HG03565 (cell line): ENCODE measurements around the gene PIK3C2A.

ENCODE experiments used
- ATAC-seq: cut with Tn5 transposase; IDR thresholded peaks from one replicate; pipeline ENCODE4 v1.9.1; 2021; ENCODE audit warnings: mild to moderate bottlenecking, moderate library complexity; ENCODE audit not compliant: unreplicated experiment

PIK3C2A gene

DNA sequence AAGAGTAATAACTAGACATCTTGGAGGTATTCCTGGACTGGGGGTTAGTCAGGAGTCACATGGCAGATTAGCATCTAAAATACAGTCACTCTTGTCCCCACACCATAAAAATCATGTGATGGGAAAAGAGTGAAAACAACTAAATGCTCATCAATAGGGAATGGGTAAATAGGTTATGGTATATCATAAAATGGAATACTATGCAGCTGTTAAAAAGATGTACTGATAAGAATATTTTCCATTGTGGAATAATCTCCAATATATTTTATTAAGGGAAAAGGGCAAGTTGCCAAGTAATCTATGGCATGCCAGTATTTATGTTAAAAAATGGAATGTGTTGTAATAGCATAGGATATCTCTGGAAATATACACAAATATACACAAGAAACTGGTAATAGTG lies 6.6 kb upstream of the PIK3C2A start:
- ATAC-seq, result no peak

DNA sequence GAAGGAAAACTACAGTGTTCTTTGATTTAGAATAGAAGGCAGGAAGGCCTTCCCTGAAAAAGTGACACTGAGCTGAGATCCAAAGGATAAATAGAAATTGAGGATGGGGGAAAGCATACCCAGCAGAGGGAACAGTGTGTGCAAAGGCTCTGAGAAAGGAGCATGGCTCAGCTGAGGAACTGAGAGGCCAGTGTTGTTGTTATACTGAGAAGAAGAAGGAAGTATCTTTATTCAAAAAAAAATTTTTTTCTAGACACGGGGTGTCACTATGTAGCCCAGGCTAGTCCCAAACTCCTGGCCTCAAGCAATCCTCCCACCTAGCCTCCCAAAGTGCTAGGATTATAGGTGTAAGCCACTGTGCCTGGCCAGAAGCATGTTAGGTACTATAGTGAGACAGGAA lies 3.5 kb upstream of the PIK3C2A start:
- no peak for ATAC-seq

DNA sequence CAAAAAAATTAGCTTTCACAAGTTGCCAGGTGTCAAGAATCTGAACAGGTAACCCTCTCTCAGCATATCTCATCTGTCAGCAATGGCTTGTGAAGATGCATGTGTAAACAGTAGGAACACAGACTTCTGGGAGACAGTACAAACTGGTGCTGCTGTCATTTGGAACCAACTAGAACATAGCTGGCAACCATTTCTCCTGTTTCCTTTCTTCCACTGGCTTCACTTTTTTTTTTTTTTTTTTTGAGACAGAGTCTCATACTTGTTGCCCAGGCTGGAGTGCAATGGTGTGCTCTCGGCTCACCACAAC lies 2.1 kb upstream of the PIK3C2A start:
- ATAC-seq, result no peak

DNA sequence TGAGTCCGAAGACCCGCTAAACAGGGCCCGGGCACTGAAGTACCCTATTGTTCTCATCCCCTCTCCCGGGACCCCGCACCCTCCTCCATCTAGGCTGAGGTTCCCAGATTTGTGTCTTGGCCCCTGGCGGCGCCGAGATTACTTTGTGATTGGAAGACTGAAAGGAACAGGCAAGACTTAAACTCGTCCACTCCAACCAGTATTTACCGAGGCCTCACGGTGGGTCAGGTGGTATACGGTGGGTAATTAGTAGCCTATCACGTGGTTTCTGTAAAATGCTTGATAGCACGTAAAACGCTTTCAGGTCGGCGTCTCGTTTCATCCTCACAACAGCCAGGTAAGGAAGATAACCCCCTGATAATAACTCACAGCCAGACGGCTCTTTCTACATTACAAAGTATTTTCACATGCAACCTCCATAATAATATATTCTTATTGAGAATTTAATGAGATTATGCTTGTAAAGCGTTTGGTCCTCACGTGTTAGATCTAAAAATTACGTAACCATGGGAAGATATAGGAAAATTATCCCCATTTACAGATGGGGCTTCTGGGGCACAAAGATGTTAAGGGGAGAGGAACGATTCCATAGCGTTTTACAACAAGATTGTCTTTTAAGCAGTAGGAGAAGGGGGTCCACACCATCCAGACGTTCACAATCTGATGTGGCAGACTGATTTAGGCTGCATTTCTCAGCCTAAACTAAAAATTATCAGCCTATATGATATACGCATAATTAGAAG lies 642 bp upstream of the PIK3C2A start:
- ATAC-seq, result peak; percentile 31

DNA sequence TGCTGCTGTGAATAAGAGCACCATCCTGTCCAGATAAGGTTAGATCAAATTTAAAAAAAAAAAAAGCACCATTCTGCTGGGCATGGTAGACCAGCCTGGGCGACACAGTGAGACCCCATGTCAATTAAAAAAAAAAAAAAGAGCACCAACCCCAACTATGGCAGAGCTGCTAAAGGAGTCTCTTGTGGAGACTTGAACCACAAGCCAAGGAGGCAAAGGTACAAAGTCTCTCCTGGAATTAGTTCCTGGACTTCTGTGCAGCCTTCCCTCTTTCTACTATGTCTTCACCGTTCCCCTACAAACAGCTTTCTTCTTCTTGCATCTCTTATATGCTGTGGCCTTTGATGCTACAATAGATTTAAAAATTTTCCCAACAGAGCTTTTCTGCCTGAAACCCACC lies 1.3 kb downstream of the PIK3C2A start:
- ATAC-seq, result no peak

DNA sequence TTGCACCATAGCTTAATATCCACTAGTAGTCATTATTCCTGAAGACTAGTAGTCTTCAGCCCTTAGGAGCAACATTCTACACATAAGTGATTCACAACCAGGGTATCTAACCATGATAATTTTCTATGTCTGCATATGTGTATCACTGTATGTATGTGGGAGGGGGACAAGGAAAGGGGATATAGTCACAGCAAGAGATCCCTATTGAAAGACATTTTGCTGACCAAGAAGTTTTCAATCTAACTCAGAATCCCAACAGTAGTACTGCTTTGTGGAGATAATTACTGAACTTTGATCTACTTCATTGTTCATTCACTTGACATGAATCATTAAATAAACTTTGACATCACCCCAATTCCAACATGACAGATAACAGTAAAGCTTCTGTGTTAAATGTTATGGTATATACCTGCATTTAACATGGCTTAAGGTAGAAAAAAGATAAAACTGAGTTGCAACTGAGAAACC lies 10.3 kb downstream of the PIK3C2A start:
- ATAC-seq, result no peak

DNA sequence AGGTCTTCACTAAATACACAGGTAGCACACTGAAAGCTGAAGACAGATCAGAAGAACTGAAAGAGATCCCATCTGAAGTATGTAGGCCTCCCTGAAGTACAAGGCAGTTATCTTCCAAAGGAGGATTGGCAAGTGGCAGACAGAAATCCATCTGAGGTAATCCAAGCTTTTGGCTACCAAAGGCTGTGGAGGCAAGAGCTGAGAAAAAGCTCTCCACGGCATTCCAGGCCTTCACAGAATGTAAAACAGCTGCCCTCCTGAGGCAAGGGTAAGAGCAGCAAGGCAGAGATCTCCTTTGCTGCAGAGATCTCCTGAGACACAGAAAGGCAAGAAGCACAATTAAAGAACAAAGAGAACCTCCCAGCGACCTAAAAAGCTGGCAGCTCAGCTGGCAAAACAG lies 19.1 kb downstream of the PIK3C2A start:
- ATAC-seq, result no peak

DNA sequence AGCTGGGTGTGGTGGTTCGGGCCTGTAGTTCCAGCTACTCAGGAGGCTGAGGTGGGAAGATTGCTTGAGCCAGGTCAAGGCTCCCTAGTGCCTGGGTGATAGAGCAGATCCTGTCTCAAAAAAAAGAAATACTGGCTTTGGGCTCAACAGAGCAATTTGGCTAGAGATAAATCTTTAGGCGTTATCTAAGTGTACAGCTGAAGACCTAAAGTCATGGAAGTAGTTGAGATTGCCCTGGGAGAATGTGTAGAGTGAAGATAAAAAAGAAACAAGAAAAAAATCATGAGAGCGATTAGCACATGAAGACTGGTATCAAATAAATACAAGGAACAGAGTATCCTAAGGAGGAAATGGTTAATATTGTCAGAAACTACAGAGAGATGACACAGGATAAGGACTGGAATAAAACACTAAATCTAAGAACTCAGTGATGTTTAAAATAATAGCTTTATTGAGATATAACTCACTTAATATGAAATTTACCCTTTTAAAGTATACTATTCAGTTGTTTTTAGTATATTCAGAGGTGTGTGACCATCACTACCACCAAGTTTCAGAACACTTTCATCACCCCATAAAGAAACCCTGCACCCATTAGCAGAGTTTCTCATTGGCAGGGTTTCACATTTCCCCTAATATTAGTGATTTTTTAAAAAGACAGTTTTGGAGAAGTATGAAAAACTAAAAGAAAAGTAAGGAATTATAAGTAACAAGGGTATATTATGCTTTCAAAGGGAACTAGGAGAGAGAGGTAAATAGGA lies 20.7 kb downstream of the PIK3C2A start:
- ATAC-seq, result no peak

DNA sequence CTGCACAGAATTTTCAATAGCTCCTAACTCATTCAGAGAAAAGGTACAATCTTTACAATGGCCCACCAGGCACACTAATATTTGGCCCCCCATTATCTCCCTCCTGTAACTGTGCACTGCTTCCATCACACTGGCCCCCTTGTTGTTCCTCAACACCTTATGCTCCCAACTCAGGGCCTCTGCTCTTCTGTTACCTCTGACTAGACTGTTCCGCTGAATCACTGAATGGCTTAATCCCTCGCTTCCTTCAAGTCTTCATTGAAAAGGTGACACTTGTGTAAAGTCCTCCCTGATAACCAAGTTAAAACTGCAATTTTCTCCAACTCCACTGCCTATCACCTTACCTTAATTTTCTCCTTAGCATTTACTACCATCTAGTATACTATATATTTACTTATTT lies 21.8 kb downstream of the PIK3C2A start:
- ATAC-seq, result no peak

DNA sequence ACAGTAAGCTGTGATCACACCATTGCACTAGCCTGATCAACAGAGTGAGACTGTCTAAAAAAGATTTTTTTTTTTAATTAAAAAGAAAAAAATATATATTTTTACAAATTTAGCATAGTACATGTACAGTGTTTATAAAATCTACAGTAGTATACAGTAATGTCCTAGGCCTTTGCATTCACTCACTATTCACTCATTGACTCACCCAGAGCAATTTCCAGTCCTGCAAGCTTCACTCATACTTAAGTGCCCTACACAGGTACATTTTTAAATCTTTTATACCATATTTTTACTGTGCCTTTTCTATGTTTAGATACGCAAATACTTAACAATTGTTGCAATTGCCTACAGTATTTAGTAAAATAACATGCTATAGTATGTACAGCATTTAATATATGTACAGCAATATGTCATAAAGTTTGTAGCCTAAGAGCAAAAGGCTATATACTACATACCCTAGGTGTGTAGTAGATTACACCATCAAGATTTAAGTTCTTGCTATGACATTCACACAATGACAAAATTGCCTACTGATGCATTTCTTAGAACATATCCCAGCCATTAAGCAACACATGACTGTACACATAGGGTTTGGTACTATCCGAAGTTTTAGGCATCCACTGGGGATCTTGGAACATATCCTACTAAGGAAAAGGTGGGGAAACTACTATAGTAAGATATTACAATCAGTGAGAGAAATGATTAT lies 22.8 kb downstream of the PIK3C2A start:
- no peak for ATAC-seq

DNA sequence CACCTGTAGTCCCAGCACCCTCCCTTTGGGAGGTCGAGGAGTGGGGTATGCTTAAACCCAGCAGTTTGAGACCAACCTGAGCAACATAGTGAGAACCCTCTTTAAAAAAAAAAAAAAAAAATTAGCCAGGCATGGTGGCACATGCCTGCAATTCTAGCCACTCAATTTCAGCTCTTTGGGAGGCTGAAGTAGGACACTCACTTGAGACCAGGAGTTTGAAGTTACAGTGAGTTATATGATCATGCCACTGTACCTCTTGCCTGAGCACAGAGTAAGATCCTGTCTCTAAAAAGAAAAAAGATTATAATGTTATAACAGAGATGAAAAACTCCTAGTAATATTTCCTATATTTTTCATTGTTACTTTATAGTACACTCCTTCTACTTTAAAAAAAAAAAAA lies 23.9 kb downstream of the PIK3C2A start:
- no peak for ATAC-seq

DNA sequence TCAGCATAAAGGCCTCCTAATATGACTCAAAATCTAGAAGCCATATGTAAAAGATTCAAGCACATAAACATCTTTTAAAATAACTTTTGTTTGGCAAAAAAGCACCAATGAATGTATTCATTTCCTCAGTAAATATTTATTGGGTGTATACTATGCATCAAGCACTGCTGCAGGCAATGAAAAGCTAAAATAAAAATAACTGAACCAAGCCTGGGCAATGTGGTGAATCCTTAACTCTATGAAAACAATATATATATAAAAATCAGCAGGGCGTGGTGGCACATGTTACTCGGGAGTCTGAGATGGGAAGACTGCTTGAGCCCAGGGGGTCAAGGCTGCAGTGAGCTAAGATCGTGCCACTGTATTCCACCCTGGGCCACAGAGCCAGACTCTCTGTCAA lies 27.8 kb downstream of the PIK3C2A start:
- ATAC-seq, result no peak

DNA sequence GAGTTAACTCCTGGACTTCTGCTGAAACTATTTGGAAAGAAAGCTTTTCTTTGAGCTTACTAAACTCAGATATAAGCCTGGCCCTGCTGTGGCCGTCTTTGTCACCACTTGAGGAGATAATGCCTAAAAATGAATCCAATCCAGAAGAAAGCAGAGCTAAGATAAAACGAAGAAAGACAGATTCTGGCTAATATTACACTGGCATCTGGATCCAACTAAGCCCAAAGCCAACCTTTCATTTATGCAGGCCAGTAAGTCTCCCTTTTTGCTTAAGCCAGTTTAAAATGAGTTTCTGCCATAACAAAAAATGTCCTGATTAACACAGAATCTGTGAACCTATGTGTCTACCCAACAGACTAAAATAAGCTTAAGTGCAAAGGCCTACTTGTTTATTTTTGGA lies 34.5 kb downstream of the PIK3C2A start:
- no peak for ATAC-seq

DNA sequence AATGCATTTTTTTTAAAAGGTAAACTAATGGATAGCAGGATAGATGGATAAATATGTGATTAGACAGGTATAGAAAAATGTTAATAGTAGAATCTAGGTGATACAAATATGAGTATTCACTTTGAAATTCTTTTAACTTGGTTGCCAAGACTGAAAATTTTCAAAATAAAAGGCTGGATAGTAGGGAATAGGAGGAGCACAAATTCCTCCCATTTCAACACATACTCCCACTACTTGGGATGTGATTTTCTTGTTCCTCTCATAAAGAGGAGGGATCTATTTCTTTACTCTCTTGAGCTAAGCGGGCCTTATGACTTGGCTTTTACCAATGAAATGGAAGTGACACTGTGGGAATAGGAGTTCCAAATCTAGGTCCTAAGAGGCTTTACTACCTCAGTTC lies 35.9 kb downstream of the PIK3C2A start:
- no peak for ATAC-seq

DNA sequence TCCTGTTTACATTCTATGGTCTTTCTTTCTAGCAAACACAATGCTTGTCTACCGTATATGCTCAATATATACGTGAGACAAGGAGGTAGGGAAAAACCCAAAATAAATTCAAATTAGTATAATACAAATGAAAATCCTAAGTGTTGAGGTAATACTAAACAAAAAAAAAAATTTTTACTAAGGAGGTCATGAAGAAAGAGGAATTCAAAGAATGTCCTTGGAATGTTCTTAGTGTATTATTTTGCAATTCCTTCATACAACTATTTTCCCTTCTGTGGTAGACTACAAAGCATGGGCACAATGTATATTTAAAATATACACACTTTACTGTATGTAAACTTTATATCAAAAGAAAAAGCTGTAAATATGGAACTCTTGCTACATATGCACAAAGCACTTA lies 36.4 kb downstream of the PIK3C2A start:
- no peak for ATAC-seq

DNA sequence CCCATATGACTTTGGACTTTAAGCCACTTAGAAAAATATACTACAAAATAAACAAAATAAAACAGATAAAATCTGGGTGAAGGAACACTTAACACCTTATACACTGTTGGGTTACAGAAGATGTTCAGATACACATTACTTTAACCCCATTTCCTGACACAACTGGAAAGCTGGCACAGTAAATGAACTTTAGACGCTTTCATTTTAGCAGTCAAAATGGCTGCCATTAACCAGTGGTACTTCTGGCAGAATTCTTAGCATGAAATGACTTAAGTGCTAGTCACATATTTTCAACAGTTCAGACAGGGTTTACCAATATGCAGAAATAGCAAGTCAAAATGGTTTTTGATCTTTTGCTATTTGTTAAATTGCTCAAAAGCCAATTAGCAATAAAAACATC lies 37.9 kb downstream of the PIK3C2A start:
- no peak for ATAC-seq

DNA sequence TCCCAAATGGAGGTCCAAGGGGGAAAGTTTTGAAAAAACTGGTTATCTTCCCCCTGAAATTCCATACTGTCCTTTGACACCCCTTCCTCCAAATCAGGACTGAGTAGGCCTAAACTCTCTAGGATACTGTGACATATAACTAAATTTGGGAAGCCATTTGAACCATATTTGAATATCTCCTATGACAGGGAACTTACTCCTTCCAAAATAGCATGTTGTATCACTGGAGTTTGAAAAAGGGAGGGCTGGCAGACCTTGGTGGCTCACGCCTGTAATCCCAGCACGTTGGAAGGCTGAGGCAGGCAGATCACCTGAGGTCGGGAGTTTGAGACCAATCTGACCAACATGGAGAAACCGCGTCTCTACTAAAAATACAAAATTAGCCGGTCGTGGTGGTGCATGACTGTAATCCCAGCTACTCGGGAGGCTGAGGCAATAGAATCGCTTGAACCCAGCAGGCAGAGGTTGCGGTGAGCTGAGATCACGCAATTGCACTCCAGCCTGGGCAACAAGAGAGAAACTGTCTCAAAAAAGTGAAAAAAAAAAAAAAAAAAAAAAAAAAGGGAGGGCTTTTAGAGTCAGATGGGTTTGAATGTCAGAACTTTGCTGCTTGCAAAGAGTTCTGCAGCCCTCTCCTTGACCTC lies 42.4 kb downstream of the PIK3C2A start:
- no peak for ATAC-seq

DNA sequence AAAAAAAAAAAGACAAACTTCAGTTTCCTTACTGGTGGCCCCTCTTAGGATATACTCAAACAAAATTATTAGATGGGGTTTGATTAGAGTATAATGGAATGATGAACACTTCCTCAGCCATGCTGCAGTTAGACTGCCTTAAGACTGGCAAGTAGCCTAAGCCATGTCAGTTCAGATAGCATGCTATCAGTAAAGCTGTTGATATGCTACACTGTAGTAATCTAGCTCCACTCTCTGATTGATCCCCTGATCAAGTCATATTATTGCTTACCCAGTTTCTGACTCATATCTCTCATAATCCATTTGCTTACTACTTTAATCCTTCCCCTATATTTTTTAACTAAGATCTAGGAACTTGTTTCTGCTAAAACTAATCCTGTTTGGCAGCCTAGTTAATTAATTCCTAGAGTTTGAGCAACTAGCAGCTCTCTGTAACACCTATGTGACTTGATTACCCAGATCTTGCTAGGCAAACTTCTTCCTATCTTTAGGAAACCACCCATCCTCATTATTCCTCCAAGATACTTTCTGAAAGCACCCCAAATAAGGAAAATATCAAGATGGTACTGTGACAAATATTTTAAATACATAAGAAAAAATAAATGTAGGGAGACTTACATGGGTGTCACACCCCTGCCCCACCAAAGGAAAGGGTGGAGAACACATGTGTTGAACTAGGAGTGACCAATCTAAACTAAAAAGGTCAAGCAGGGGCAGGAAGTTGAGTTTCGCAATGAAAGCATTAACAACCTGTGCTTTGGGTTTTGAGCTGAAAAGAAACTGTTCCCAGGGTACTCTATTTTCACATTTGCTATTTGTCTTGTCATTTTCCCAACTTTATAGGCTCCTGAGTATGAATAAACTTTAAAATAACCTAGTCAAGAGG lies 43.2 kb downstream of the PIK3C2A start:
- no peak for ATAC-seq

DNA sequence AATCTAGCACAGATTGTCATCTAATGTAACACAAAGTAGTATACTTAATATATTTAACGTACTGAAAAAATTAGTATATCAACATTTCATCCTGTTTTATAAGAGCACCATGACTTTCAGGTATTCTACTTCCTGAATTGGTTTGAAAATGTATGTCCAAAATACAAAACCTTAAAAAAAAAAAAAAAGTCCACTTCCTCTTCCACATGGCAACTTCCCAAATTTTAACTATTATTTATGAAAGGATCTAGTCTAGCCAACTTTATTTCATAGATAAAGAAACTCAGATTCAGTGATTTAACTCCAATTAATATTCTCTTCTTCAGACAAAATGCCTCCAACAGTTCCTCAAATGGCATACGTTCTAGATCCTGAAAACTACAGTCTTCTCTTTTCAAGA lies 44.0 kb downstream of the PIK3C2A start:
- no peak for ATAC-seq

DNA sequence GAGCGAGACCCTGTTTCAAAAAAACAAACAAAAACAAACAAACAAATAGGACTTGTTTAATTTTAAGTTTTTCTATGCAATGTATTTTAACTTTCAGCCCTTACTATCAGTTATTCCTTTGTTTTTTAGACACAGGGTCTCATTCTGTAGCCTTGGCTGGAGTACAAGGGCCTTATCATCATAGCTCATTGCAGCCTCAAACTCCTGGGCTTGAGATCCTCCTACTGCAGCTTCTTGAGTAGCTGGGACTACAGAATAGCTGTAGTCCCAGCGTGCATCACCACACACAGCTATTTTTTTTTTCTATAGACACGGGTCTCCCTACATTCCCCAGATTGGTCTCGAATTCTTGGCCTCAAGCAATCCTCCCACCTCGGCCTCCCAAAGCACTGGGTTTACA lies 44.5 kb downstream of the PIK3C2A start:
- no peak for ATAC-seq

DNA sequence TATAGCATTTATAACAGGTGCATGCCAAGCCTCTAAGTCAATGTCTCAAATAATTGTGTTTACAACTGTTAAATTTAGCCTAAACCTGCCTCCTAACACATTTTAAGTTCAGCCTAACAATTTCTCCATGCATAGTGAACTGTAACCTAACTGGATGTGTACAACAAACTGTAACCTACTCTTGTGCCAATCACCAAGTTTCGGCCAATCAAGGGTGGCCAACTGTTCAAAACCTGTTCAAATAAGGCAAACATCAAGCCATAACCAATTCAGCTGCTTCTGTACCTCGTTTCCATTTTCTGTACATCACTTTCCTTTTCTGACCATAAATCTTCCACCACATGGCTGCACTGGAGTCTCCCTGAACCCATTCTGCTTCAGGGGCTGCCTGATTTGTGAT lies 45.4 kb downstream of the PIK3C2A start:
- no peak for ATAC-seq
